ENCODE measurements around the gene C1orf174.

Gene C1orf174

GRCh38 chr1:3847081-3847480 is 53.0 kb downstream of the C1orf174 start:
- no peak overlapping the region for H3K9ac ChIP-seq (ENCODE audit: low read length)
- no peaks in the 10 kb centered on the region for H3F3A ChIP-seq (ENCODE audit: insufficient read depth, low read length)
- H3K4me1 ChIP-seq (ENCODE audit: low read length), result no peaks in the 10 kb centered on the region
- TF ChIP-seq EZH2phosphoT487 (IDR thresholded peaks at IDR 0.05; ENCODE audit: low read length), result no peak
- no peak for TF ChIP-seq EZH2 (optimal IDR thresholded peaks at IDR 0.05; ENCODE audit: low read depth, low read length)
- TF ChIP-seq CTCF (IDR thresholded peaks at IDR 0.05; ENCODE audit: low read length), result no peak
- H4K20me1 ChIP-seq (ENCODE audit: insufficient read depth, low read length), result no peaks in the 10 kb centered on the region
- H3K27me3 ChIP-seq (replicated peaks; ENCODE audit: insufficient read depth, low read length), result no peaks in the 10 kb centered on the region
- H2AFZ ChIP-seq (ENCODE audit: low read length), result no peak overlapping the region
- 0 out of 2 replicates have a peak, but pooled peaks cover 4% of the 10 kb centered on the region for H3K36me3 ChIP-seq (replicated peaks; ENCODE audit: insufficient read depth, low read length)
- no peaks in the 10 kb centered on the region for H3K79me2 ChIP-seq (ENCODE audit: low read length)
- H3K9me2 ChIP-seq (replicated peaks; ENCODE audit: insufficient read depth, low read length), result no peaks in the 10 kb centered on the region
- no peak overlapping the region for H3K27ac ChIP-seq (ENCODE audit: low read length)
- H3K4me2 ChIP-seq (ENCODE audit: low read depth, low read length), result no peak overlapping the region
- DNase-seq, result no peak
- H3K4me3 ChIP-seq (ENCODE audit: low read length), result no peak overlapping the region
- no peaks in the 10 kb centered on the region for H3K9me3 ChIP-seq (replicated peaks; ENCODE audit: insufficient read depth, low read length)

- H2AFZ ChIP-seq (ENCODE audit: low read length), result no peak overlapping the region
- no peaks in the 10 kb centered on the region for H3K79me2 ChIP-seq (ENCODE audit: low read length)
- H4K20me1 ChIP-seq (ENCODE audit: insufficient read depth, low read length), result no peaks in the 10 kb centered on the region
- 0 out of 2 replicates have a peak, but pooled peaks cover 4% of the 10 kb centered on the region for H3K36me3 ChIP-seq (replicated peaks; ENCODE audit: insufficient read depth, low read length)
- H3K4me3 ChIP-seq (ENCODE audit: low read length), result no peak overlapping the region
- no peaks in the 10 kb centered on the region for H3K4me1 ChIP-seq (ENCODE audit: low read length)
- H3K27me3 ChIP-seq (replicated peaks; ENCODE audit: insufficient read depth, low read length), result no peaks in the 10 kb centered on the region
- no peak overlapping the region for H3K27ac ChIP-seq (ENCODE audit: low read length)
- no peak for DNase-seq
- H3K9me3 ChIP-seq (replicated peaks; ENCODE audit: insufficient read depth, low read length), result no peaks in the 10 kb centered on the region
- no peak overlapping the region for H3K4me2 ChIP-seq (ENCODE audit: low read depth, low read length)
- H3K9me2 ChIP-seq (replicated peaks; ENCODE audit: insufficient read depth, low read length), result no peaks in the 10 kb centered on the region
- no peak overlapping the region for H3K9ac ChIP-seq (ENCODE audit: low read length)
- no peak for TF ChIP-seq EZH2 (optimal IDR thresholded peaks at IDR 0.05; ENCODE audit: low read depth, low read length)
- no peak for TF ChIP-seq EZH2phosphoT487 (IDR thresholded peaks at IDR 0.05; ENCODE audit: low read length)
- no peak for TF ChIP-seq CTCF (IDR thresholded peaks at IDR 0.05; ENCODE audit: low read length)
- no peaks in the 10 kb centered on the region for H3F3A ChIP-seq (ENCODE audit: insufficient read depth, low read length)
Measured at GRCh38 chr1:3846541-3846940, 53.5 kb downstream of the C1orf174 start.

- no peaks in the 10 kb centered on the region for H3K9me3 ChIP-seq (replicated peaks; ENCODE audit: insufficient read depth, low read length)
- no peak overlapping the region for H3K4me3 ChIP-seq (ENCODE audit: low read length)
- no peak for TF ChIP-seq CTCF (IDR thresholded peaks at IDR 0.05; ENCODE audit: low read length)
- no peak for TF ChIP-seq EZH2phosphoT487 (IDR thresholded peaks at IDR 0.05; ENCODE audit: low read length)
- no peak for TF ChIP-seq EZH2 (optimal IDR thresholded peaks at IDR 0.05; ENCODE audit: low read depth, low read length)
- DNase-seq, result no peak
- no peak overlapping the region for H3K4me2 ChIP-seq (ENCODE audit: low read depth, low read length)
- H3K4me1 ChIP-seq (ENCODE audit: low read length), result no peaks in the 10 kb centered on the region
- no peaks in the 10 kb centered on the region for H3K27me3 ChIP-seq (replicated peaks; ENCODE audit: insufficient read depth, low read length)
- no peaks in the 10 kb centered on the region for H3K36me3 ChIP-seq (replicated peaks; ENCODE audit: insufficient read depth, low read length)
- H3K9me2 ChIP-seq (replicated peaks; ENCODE audit: insufficient read depth, low read length), result no peaks in the 10 kb centered on the region
- no peak overlapping the region for H3K9ac ChIP-seq (ENCODE audit: low read length)
- no peak overlapping the region for H3K27ac ChIP-seq (ENCODE audit: low read length)
- H3F3A ChIP-seq (ENCODE audit: insufficient read depth, low read length), result no peaks in the 10 kb centered on the region
- H2AFZ ChIP-seq (ENCODE audit: low read length), result no peak overlapping the region
- no peaks in the 10 kb centered on the region for H3K79me2 ChIP-seq (ENCODE audit: low read length)
- H4K20me1 ChIP-seq (ENCODE audit: insufficient read depth, low read length), result no peaks in the 10 kb centered on the region
Measured at GRCh38 chr1:3842912-3843311, 57.2 kb downstream of the C1orf174 start.

Measured in MM.1S (cell line).